ENCODE measurements around the gene FKBP2.

GRCh38 chr11:64230985-64231365, 9.9 kb upstream of the FKBP2 start:
- TF ChIP-seq POLR2AphosphoS5 (IDR thresholded peaks at IDR 0.05; ENCODE audit: low read depth, low read length) (no peak), TAF1 (IDR thresholded peaks at IDR 0.05; ENCODE audit: low read depth, low read length) (no peak), POLR2A (IDR thresholded peaks at IDR 0.05; ENCODE audit: low read depth, low read length) (no peak)
